ENCODE measurements around the gene C2CD4B.

The C2CD4B gene, protein sequence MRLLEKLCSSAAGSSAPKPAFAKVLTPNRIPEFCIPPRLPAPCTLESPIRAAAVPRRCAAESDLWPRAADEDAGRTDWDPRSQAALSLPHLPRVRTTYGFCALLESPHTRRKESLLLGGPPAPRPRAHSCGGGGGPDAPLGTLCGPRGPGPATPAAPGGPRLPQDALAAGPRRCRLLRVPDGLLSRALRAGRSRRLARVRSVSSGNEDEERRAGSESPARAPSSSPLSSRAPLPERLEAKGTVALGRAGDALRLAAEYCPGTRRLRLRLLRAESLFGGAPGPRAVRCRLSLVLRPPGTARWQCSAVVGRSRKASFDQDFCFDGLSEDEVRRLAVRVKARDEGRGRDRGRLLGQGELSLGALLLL
- total RNA-seq = 0 to 0.63 (median 0) reads per million in 18 experiments

DNA sequence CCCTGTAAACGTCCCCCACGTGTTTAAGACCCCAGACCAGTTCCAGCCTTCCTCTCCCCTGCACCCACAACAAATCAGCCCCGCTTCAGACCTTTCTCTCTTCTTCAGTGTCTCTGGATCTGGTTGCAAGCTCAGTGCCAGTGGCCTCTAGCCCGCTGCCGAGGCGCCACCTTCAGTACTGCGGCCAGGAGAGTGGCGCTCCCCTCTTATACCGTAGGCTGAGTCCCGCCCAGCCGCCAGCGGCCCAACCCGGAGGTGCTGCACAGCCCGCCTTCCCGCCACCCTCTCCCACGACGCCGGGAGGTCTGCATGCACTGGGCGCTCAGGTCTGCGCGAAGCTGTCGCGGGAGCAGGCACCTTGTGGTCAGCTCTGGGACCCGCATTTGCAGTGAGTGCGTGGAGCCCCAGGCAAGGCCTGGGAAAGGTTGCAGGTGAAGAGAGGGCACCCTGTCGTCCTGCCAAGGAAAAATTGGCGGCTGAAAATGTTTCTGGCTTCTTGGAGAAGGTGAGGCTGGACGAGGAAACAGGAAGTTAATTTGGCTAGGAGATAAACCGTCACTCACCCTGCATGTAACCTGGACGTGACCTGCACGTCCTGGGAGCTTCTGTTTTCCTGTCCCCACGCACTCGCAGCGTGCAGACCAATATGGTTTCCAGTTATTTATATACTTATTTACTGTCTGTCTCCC is at the start of gene C2CD4B:
C2CD4B (minus strand) TSS at position 182 of the 689 bp plus-strand sequence. CDS start 301 bp downstream, outside the sequence.
- no peak for DNase-seq

DNA sequence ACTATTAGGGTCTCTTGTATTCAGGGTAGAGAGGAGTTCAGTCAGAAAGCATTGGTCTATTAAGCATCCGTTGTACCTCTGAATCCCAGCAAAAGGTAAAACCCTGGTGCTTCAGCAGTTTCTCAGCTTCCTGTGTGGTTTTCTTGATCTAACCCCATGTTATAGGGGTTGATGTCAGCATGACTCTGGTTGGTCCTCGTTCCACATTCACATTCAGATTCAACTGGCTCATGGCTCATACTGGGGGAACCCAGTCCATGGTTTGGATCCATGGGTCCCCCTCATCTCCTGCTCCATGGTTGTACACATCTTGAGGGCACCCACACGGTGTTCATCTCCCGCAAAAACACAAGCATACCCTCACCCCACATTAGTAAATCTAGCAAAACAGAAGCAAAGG is 47.7 kb upstream of the C2CD4B start:
- no peak for DNase-seq

DNA sequence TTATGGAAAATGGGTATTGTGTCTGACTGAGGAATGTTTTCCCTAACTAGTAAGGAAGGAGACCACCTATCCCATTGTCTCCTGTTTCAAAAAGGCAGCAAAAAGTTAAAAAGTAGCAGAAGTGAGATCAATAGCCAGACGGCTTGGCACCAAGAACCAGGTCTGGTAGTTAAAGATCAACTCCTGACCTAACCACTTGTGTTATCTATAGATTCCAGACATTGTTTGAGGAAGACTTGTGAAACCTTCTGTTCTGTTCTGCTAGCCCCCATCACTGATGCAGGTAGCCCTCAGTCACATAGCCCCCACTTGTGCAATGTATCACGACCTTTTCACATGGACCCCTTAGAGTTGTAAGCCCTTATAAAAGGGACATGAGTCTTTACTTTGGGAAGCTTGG is 46.3 kb upstream of the C2CD4B start:
- no peak for DNase-seq

DNA sequence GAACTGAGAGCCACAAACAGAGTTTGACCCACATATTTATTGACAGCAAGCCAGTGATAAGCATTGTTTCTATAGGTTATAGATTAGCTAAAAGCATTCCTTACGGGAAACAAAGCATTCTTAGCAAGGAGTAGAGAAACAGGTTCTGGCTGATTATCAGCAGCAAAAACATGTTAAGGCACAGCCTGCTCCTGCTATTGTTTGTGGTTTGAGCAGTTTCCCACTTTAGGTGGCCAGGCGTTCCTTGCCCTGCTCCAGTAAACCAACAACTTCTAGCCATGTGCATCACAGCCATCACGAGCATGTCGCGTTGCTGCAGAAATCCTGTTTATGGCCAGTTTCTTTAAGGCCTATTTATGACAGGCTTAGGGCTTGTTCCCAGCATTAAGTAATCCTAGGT is 44.7 kb upstream of the C2CD4B start:
- DNase-seq = no peak

DNA sequence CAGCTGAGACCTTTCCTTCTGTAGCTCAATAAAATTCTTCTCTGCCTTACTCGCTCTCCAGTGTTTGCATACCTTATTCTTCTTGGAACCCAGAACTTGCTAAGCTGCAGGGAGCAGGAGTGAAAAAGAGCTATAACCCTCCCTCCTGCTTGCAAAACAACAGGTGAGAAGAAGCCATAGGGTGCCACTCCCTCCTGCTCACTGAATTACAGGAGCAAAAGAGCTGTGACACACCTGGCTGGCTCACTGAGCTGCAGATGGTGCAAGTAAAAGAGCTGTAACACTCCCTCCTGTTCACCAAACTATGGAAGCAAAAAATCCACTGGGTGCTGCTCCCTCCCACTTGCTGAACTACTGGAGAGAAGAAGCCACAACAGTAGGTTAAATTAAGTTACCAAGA is 44.2 kb upstream of the C2CD4B start:
- no peak for DNase-seq

DNA sequence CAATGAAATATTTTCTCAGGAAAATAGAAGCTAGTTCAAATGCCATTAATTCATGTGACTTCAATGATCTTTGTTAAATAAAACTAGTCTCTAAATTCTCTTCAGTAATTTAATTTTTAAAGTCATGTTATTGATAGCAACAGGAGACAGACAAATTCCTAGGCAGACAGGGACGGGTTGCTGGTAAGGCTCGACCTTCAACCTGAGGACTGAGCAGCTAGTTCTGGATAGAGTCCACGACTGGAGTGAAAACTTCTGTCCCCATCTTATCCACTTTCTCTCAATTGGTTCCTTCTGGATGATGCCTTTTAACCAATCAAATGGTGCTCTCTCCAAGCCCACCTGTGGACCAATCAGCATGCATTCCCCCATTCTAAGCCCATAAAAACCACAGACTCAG is 43.8 kb upstream of the C2CD4B start:
- no peak for DNase-seq

DNA sequence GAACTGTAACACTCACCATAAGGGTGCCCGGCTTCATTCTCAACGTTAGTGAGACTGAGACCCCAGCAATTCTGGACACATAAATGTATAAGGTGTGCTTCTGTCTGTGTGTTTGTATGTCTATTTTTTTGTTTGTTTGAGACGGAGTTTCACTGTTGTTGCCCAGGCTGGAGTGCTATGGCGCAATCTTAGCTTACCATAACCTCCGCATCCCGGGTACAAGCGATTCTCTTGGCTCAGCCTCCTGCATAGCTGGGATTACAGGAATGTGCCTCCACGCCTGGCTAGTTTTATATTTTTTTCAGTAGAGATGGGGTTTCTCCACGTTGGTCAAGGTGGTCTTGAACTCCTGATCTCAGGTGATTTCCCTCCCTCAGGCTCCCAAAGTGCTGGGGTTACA is 43.3 kb upstream of the C2CD4B start:
- no peak for DNase-seq

DNA sequence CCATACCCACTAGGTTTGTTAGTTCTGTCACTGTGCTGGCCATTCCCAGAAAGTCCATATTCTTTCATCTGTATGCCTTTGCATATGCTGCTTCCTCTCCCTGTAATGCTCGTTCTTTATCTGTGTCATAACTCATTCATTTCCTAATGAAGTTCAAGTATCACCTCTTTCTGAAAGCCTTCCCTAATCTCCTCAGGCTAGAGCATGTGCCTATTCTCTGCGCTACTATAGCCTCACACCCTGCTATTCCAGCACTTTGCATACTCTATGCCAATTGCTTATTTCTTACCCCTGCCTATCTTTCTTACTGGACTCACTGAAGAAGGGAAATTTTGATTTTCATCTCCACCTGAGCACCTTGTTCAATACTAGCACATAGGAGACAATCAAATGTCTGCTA is 25.6 kb upstream of the C2CD4B start:
- no peak for DNase-seq

DNA sequence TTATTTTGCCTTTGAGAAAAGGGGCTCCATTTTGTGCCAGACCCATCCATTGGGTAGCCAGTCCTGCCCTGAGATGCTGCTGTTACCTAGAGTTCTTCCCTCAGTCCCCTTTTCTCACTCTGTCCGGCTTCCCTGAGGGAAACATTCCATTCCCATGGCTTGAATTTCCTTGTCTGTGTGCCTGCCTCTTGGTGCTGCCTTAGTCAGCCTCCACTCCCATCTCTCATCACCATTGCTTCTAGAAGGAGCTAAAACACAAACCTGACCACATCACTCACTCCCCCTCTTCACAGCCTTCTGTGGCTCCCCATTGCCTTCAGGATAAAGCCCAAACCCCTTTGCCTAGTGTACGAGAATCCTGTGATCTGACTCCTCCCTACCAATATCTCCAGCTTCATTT is 25.2 kb upstream of the C2CD4B start:
- no peak for DNase-seq

DNA sequence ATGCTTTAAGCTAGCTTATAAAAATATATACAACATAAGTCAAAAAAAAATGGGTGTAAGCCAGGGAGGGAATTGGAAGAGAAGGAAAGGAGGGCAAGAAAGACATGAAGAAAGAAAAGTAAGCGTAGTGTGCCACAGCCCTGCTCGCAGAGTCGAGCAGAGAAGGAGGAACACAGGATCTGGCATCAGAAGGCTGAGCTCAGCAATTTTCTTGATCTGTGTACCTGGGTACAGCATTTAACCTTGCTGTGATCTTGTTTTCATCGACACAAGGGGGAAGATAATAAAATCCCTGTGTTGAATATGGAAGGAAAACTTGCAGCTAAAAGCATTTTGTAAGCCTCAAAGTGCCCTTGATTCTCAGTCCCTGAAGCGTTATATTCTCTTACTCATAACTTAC is 23.7 kb upstream of the C2CD4B start:
- DNase-seq = no peak

DNA sequence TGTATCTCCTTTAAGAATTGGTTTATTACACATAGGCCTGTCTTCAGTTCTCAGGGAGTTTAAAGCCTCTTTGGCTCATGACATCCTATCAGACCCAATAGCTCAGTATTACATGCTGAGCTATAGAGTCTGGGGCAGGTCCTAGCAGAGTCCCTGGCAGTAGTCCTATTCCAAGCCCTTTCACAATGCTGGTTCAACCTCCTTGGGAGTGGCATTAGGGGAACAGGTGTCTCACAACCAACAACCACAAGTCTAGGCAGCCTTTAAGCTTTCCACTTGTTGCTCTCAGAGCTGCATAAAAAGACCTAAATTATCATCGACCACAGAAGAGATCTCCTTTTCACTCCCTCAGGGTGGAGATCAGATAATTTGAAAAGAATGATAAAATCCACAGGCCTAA is 22.8 kb upstream of the C2CD4B start:
- DNase-seq = no peak

DNA sequence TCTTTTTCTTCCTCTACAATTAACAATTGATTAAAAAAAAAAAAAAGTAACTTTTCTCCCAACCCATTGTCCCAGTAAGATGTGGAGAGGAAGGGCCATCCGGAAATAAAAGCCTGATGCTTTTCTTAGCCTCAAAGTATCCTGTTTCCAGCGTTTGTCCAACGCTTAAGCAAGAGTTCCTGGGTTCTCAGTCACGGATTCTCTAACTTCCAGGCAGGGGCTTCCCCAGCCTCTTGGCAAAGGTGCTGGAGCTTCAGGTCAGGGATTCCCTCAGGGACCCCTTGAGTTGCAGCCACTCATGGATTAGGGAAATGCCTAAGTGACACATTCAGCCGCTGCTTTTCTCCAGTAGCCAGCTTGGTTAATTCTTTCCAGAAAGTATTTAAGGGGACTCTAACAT is 22.3 kb upstream of the C2CD4B start:
- no peak for DNase-seq

DNA sequence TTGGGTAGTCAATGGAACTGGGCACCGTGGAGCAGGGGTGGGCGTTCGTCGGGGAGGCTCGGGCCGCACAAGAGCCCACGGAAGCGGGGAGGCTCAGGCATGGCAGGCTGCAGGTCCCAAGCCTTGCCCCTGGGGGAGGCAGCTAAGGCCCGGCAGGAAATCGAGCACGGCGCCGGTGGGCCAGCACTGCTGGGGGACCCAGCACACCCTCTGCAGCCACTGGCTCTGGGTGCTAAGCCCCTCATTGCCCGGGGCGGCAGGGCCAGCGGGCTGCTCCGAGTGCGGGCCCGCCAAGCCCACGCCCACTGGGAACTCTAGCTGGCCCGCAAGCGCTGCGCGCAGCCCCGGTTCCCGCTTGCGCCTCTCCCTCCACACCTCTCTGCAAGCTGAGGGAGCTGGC is 21.5 kb upstream of the C2CD4B start:
- DNase-seq = no peak

DNA sequence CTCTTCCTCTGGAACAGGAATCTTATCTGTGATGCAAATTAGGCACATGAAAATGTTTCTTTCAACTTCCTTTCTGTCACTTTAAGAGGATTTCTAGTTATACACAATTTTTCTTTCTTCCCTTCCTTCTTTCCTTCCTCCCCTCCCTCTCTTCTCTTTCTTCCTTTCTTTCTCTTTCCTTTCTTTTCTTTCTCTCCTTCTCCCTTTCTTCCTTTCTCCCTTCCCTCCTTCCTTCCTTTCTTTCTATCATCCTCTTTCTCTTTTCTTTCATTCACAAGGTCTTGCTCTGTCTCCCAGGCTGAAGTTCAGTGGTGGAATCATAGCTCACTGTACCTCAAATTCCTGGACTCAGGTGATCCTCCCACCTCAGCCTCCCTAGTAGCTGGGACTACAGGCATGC is 18.0 kb upstream of the C2CD4B start:
- DNase-seq = no peak

DNA sequence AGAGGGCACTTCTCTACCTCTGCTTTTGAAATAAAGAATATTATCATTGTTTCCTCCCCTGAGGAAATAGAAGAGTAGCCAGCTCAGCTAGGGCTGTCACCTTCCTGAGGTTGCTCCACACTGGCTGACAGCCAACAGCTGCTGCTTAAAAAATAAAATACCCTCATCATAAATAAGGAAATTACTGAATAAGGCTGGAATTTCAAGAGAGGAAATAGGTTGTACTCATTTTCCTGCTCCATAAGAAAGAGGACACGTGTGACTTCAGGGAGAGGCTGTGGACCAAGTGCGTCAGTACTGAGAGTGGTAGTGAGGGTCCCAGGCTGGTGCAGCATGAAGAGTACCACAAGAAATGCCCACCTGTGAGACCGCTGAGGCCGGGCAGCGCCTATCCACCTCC is 8.1 kb upstream of the C2CD4B start:
- DNase-seq = no peak

DNA sequence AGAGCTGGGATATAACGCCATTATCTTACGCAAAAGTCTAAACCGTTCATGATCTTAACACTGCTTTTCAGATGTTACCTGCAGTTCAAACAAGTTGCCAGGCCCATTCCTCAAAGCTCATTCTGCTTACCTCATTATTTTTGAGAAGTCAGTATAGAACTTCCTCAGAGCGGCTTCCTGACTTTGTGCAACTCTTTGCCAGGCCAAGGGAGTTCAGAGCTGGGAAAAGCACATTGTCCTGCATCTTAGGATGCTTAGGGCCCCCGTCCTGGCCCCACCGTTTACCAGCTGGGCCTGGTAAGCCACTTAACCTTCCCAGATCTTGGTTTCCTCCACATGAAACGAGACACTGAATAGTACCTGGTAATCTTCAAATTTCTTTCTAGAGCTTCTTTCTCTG is 6.8 kb upstream of the C2CD4B start:
- DNase-seq = no peak

DNA sequence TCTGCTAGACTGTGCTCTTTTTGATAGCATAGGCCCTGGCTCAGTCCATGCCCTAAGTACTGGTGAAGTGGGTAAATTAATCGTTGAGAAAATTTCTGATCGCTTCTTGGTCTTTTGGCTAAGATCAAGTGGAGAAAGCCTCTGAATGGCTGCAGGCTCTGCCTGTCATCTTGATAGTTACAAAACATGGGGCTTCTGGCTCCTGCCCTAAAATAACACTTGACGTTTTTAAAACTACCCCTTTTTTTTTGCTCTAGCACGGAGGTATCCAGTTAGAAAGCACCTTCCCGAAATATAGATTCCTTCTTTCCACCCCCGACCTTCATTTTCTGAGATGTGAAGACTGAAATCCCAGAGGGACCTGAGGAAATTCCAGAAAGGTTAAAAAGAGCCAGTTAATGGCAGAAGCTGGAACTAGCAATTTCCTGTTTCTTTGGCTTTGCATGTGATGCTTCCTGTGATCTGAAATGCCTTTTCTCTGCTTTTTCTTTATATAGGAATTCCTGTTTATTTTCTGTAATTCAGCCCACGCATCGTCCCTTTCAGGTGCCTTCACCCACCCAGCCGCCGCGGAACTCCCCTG is 799 bp upstream of the C2CD4B start:
- no peak for DNase-seq

DNA sequence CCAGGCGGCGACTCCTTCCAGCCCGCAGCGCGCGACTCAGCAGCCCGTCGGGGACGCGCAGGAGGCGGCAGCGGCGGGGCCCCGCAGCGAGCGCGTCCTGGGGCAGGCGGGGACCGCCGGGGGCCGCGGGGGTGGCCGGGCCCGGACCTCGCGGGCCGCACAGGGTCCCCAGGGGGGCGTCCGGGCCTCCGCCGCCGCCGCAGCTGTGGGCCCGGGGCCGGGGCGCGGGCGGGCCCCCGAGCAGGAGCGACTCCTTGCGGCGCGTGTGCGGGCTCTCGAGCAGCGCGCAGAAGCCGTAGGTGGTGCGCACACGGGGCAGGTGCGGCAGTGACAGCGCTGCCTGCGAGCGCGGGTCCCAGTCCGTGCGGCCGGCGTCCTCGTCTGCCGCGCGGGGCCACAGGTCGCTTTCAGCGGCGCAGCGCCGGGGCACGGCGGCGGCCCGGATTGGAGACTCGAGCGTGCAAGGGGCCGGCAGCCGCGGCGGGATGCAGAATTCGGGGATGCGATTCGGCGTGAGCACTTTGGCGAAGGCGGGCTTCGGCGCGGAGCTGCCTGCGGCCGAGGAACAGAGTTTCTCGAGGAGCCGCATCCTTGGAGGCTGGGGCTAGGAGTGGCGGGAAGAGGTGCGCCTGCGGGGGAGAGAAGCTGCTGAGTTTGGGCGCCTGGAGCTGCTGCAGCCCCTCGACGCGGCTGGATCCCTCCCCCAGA is 535 bp downstream of the C2CD4B start:
- no peak for DNase-seq

DNA sequence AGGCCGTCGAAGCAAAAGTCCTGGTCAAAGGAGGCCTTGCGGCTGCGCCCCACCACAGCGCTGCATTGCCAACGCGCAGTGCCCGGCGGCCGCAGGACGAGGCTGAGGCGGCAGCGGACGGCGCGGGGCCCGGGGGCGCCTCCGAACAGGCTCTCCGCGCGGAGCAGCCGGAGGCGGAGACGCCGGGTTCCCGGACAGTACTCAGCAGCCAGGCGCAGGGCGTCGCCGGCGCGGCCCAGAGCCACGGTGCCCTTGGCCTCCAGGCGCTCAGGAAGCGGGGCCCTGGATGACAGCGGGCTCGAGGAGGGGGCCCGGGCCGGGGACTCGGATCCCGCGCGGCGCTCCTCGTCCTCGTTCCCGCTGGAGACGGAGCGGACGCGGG is 1.1 kb downstream of the C2CD4B start:
- no peak for DNase-seq

DNA sequence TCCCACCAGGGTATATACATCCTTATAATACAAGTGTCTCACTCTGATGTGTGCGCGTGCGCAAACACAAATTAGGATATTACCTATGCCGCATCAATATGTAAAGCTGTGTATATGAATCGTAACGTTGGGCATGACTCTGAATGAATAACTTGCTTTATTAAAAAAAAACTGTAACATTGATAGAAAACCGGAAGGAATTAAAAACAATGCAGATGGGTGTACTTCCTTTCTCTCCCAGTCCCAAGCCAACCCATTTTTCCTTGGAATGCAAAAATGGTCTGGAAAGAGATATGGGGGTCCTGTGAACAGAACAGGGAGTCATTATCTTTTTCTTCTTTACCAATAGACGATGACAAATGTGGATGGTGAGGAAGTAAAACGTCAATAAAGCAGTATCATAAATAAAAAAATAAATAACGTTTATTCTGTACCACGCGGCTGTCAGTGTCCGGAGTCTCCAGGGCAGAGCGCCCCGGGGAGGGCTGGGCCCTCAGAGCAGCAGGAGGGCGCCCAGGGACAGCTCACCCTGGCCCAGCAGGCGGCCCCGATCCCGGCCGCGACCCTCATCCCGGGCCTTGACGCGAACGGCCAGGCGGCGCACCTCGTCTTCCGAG is 1.6 kb downstream of the C2CD4B start:
- DNase-seq = no peak

DNA sequence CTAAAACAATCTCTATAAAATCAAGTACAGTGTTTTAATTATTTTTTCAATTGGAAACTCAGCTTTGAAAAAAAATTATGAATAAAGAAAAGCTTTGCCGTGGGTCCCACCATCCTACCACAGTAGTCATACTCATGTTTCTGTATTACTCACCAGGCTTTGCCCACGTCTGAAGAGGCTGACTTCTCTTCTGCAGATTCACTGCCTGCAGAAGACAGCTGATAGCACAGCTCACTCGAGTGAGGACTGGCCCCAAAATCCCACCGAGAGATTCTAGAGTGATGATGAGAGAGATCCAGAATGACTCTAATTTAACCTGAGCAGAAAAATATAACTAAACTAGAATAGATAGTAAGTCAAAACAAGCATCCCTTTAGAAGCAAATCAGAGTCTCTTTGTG is 11.9 kb downstream of the C2CD4B start:
- no peak for DNase-seq

DNA sequence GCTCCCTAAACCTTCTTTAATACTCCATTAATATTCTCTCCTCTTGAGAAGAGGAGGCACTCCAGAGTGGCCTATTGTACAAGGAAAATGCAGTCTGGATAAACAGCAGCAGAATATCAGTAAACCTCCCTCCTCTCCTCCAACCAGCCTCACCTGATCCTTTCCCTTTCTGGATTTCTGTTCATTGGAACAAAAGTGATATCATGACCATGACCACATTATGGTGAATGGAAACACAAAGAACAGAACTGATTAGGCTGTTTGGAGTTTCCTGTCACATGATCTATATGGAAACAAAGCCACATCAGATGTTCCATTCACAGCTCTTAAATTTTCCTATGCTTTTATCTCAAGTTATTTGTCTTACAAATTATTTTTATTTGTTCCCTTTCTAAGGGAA is 14.6 kb downstream of the C2CD4B start:
- no peak for DNase-seq

DNA sequence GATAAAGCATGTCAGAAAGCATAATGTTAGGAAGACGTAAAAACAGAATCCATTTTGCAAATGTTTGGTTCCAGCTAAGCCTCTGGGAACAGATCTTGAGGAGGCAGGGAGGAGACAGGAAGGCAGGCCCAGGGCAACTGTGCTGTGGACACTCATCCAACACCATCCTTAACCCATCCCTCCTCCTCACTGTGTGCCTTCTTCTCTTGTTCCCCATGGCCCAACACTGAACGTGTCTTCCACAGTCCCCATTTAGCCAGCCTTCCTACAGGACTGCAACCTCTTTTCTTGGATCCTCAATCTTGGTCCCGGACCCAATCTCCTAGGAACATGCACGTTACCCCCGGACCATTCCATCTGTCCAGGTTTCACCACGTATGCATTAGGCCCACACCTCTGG is 15.4 kb downstream of the C2CD4B start:
- no peak for DNase-seq

Measured in inflammatory macrophage (primary cell).